K562 (cell line): ENCODE data around the gene SEPTIN8. TPM values are rescaled to one million over a fixed set of nuclear protein-coding genes. Genes with fewer than 3 reads are reported as not detected.

Experiments used
- CCNT2 ChIP-seq: IDR thresholded peaks from 2 replicates; pipeline ENCODE4 v1.6.1; 2011; ENCODE audit warnings: borderline replicate concordance, low read depth, mild to moderate bottlenecking, moderate library complexity, mixed read lengths, low read length; ENCODE audit not compliant: insufficient read length; ENCODE audit errors: extremely low read depth
- CREM ChIP-seq: IDR thresholded peaks from 2 replicates; pipeline ENCODE4 v1.6.1; 2014; ENCODE audit warnings: antibody characterized with exemption, low read depth
- E2F6 ChIP-seq, 2 experiments: IDR thresholded peaks; 2 replicates each; pipeline ENCODE4 v1.6.1; 2011; ENCODE audit warnings: borderline replicate concordance in 1 of 2, control low read depth in 1 of 2, low read depth in 1 of 2, low read length in 1 of 2, mild to moderate bottlenecking in 1 of 2, mixed read lengths in 1 of 2, moderate library complexity in 1 of 2; ENCODE audit not compliant: insufficient read depth in 1 of 2, insufficient read length in 1 of 2, poor library complexity in 1 of 2, severe bottlenecking in 1 of 2; ENCODE audit errors: extremely low read depth in 1 of 2
- HDAC2 ChIP-seq: fragments of 450-650 bp; IDR thresholded peaks from 2 replicates; pipeline ENCODE4 v1.6.1; 2016; ENCODE audit warnings: mild to moderate bottlenecking
- KLF1 ChIP-seq: fragments of 450-650 bp; IDR thresholded peaks from 2 replicates; pipeline ENCODE4 v1.6.1; 2016; ENCODE audit warnings: missing genetic modification characterization, missing compliant biosample characterization
- POLR2A ChIP-seq: fragments of 450-650 bp; conservative IDR thresholded peaks from 2 replicates; pipeline ENCODE4 v1.6.1; 2016
- SRF ChIP-seq, 2 experiments: fragments of 250-450, 450-650 bp in 1 of 2; sonication (Bioruptor Pico) in 1 of 2; sonication (generic) in 1 of 2; formaldehyde crosslinking; IDR thresholded peaks; 2 replicates each; pipeline versions ENCODE4 v1.5.0 to v1.5.1; 2020 to 2022; ENCODE audit warnings: mild to moderate bottlenecking in 1 of 2, missing genetic modification reagents in 1 of 2
- TBP ChIP-seq: optimal IDR thresholded peaks from 2 replicates; pipeline ENCODE3; 2011; ENCODE audit warnings: low read depth, low read length, improper control_type of control experiment
- TEAD2 ChIP-seq: fragments of 450-650 bp; IDR thresholded peaks from 2 replicates; pipeline ENCODE4 v1.6.1; 2016; ENCODE audit warnings: missing genetic modification characterization, control low read depth, missing compliant biosample characterization
- ZNF324 ChIP-seq: fragments of 250-450 bp; sonication (Bioruptor Pico); IDR thresholded peaks from 2 replicates; pipeline ENCODE4 v1.4.0; 2020; ENCODE audit warnings: mild to moderate bottlenecking
- ZNF699 ChIP-seq: fragments of 250-450 bp; sonication (Bioruptor Pico); IDR thresholded peaks from 2 replicates; pipeline ENCODE4 v1.8.0; 2021; ENCODE audit warnings: mild to moderate bottlenecking, moderate library complexity; ENCODE audit not compliant: insufficient replicate concordance
- polyA plus RNA-seq, 8 experiments: library from polyadenylated mRNA; depleted of rRNA in 4 of 8; stranded (reverse) in 5 of 8; unstranded in 3 of 8; fragments of >200 nt; fragmentation: Nextera tagmentation in 2 of 8; fragmentation: Illumina TruSeq in 1 of 8; extraction: Ambion mirVana in 2 of 8; extraction: Trizol in 1 of 8; gene quantifications; 2 replicates each; pipeline versions ENCODE4 v1.2.1 to v1.2.3, GENCODE V29; 2011 to 2014; ENCODE audit warnings: inconsistent platforms in 1 of 8, missing spikeins in 1 of 8
- total RNA-seq, 7 experiments: library from RNA; depleted of rRNA in 6 of 7; stranded (reverse); fragments of >200 nt in 6 of 7; fragmentation: Illumina TruSeq in 2 of 7; extraction: Trizol in 2 of 7; gene quantifications; 2 replicates each; pipeline versions ENCODE4 v1.2.1 to v1.2.3, GENCODE V29; 2011 to 2021; ENCODE audit warnings: low replicate concordance in 1 of 7
- TF ChIP-seq, protein P1 (sequence below): fragments of 450-650 bp; IDR thresholded peaks from 2 replicates; pipeline ENCODE4 v1.6.1; 2016; ENCODE audit warnings: low read depth

The SEPTIN8 gene
- total and polyA plus RNA-seq, 9 of the 15 experiments (the other 6 are each of a cell fraction or from before 2014, with no cell fraction given), result 19.3 to 142 (median 101) TPM

DNA sequence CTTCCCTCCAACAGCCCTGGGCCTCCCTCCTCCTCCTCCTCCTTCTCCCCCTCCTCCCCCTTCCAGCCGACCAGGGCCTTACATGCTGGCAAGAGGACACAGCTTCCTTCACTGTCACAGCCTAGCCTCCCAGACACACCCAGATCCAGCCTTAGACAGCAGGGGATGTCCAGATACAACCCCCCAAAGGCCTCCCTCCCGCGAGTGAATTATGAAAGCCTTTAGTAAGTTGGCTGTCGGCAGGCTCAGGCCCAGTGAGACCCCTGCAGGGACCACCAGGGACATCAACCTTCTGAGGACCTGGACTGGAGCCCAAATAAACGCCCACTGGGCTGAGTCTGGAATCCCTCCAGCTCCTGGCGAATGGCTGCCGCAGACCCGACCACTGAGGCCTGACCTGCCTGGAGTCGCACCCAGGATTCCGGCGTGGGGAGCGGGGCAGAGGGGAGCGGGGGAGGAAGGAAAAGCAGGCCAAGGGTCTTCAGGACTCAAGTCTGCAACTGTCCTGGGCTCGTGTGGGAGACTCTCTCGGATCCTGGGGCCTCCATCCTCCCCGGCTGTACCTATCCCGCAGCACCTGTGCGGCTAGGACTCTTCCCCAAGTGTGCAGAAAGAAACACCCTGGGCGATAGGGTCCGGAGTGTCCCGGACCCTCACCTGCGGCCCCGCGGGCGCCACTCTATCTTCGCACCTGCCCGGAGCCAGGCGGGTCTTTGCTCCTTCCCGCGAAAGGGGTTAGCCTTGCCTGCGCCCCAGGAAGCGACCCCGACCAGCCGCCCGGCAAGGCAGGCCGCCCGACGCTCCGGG, 705 bp downstream of the SEPTIN8 start (continued):
- TF ChIP-seq E2F6 (IDR thresholded peaks at IDR 0.05; ENCODE audit: borderline replicate concordance in 1 of 2, extremely low read depth in 1 of 2, insufficient read depth in 1 of 2, insufficient read length in 1 of 2, low read depth in 1 of 2, low read length in 1 of 2, poor library complexity in 1 of 2, severe bottlenecking in 1 of 2) (peak in 1 of 2 experiments; percentile 74), KLF1 (no peak), ZNF699 (CRISPR knock-in tag) (no peak), POLR2A (peak; percentile 49), TEAD2 (tag) (no peak), CREM (0 out of 2 replicates have a peak, but pooled peaks have one; percentile 10), ZNF324 (CRISPR knock-in tag) (no peak), TBP (peak; percentile 49), HDAC2 (peak; percentile 39; the same call in 1 of the 2 replicates), SRF (CRISPR knock-in tag; IDR thresholded peaks at IDR 0.05) (no peak), CCNT2 (no peak)
- TF ChIP-seq, protein P1, sequence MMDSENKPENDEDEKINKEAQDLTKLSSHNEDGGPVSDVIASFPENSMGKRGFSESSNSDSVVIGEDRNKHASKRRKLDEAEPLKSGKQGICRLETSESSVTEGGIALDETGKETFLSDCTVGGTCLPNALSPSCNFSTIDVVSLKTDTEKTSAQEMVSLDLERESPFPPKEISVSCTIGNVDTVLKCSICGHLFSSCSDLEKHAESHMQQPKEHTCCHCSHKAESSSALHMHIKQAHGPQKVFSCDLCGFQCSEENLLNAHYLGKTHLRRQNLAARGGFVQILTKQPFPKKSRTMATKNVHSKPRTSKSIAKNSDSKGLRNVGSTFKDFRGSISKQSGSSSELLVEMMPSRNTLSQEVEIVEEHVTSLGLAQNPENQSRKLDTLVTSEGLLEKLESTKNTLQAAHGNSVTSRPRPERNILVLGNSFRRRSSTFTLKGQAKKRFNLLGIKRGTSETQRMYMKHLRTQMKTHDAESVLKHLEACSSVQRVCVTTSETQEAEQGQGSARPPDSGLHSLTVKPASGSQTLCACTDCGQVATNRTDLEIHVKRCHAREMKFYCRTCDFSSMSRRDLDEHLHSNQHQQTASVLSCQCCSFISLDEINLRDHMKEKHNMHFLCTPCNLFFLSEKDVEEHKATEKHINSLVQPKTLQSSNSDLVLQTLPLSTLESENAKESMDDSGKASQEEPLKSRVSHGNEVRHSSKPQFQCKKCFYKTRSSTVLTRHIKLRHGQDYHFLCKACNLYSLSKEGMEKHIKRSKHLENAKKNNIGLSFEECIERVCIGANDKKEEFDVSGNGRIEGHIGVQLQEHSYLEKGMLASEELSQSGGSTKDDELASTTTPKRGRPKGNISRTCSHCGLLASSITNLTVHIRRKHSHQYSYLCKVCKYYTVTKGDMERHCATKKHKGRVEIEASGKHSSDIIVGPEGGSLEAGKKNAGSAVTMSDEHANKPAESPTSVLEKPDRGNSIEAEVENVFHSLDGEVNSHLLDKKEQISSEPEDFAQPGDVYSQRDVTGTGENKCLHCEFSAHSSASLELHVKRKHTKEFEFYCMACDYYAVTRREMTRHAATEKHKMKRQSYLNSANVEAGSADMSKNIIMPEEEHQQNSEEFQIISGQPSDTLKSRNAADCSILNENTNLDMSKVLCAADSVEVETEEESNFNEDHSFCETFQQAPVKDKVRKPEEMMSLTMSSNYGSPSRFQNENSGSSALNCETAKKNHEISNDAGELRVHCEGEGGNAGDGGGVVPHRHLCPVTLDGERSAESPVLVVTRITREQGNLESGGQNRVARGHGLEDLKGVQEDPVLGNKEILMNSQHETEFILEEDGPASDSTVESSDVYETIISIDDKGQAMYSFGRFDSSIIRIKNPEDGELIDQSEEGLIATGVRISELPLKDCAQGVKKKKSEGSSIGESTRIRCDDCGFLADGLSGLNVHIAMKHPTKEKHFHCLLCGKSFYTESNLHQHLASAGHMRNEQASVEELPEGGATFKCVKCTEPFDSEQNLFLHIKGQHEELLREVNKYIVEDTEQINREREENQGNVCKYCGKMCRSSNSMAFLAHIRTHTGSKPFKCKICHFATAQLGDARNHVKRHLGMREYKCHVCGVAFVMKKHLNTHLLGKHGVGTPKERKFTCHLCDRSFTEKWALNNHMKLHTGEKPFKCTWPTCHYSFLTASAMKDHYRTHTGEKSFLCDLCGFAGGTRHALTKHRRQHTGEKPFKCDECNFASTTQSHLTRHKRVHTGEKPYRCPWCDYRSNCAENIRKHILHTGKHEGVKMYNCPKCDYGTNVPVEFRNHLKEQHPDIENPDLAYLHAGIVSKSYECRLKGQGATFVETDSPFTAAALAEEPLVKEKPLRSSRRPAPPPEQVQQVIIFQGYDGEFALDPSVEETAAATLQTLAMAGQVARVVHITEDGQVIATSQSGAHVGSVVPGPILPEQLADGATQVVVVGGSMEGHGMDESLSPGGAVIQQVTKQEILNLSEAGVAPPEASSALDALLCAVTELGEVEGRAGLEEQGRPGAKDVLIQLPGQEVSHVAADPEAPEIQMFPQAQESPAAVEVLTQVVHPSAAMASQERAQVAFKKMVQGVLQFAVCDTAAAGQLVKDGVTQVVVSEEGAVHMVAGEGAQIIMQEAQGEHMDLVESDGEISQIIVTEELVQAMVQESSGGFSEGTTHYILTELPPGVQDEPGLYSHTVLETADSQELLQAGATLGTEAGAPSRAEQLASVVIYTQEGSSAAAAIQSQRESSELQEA, result no peak
